Stimulated activated CD8-positive, alpha-beta memory T cell treated with anti-CD3 and anti-CD28 coated beads, Interleukin-7, amount 100 ng/mL, for 1 hour (primary cell): Measurements from ENCODE around the gene GNAT3.

Experiments used
- DNase-seq, 2 donors: peaks; one replicate each; pipeline ENCODE4 v3.0.0-alpha.2; 2020; ENCODE audit warnings: low read depth in 2 of 2

Gene GNAT3

GRCh38 chr7:80511964-80512363 lies at the start of gene GNAT3:
Gene GNAT3 (minus strand): TSS chr7:80512064. CDS start chr7:80511926, 138 bp downstream.
- no peak for DNase-seq

DNA sequence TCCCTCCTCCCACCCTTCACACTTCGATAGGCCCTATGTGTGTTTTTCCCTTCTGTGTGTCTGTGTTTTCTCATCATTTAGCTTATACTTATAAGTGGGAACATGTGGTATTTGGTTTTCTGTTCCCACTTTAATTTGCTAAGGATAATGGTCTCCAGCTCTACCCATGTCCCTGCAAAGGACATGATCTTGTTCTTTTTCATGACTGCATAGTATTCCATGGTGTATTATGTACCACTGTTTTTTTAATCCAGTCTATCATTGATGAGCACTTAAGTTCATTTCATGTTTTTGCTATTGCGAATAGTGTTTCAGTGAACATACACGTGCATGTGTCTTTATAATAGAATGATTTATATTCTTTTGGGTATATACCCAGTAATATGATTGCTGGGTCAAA lies 46.3 kb upstream of the GNAT3 start:
- DNase-seq = no peak

DNA sequence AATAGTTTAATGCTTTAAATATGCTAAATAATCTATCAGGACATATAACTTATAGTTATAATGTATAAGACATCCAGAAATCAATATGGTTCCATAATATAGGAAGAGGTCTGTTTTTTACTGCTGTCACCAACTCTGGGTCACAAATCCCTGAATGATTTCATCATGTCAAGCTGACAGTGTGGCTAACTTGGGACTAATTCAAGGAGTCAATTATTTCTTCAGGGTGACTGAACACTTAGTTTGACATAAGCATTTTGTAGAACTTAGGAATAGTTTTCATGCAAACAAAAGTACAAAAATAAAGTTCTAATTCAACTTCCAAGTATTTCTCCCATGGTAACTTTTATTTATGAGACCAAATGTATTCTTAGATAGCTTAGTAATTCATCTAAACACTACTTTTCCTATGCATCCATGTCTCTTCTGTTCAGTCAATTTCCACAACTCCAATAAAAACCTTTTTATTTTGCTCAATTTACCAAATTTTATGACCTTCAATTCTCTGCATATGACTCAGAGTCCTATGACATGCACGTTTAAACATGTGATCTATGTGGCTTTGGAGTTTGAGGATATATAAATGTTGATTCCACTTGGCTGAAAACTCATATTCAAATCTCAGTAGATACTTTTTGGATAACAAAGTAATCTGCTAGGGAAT lies 40.3 kb upstream of the GNAT3 start:
- no peak for DNase-seq

- DNase-seq = no peak
Observed at GRCh38 chr7:80550005-80550404, 38.1 kb upstream of the GNAT3 start.

DNA sequence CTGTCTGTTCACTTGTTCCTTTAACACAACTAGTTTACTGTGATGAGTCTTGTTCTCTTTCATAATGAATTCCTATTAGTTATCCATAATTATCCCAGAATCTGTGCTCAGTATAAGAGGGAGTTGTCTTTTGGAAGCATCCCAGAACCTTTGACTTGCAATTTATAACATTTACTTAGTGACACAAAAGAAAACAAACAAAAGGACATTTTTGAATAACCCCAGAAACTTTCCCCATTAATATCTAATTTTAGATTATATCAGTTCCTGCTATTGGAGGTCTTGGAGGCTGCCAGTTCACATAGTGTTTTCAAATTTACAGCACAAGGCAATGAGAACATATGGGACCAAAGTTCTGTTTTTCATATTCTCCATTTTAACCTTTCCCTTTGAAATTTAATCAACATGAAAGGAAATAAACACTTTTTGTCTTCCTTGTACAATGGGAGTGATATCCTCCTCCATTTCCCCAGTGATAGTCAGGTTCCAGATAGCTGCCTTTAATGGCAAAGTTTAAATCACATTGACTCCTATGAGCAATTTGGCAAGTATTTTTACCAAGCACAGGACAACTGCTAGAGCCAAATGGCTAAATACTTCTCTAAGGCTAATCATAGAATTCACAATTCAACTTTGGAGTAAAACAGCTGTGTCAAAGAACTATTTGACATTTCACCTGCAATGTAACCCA lies 37.1 kb upstream of the GNAT3 start:
- no peak for DNase-seq

DNA sequence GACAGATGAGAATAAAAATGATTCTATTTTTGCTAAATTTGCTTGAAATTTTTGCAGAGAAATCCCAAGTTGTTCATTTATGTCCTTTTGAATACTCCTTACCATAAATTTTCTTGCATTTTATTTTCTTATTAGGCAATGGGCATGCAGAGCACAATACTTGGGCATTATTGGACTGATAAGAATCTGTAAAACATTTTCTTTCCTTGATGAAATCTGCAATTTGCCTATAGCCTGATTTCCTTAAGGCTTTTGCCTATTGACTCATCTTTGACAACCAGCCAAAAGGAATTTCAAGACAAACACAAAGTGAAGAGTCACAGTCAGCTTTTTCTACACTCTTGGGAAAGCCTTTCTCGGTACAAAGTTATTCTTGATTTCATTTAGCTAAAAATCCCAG lies 30.5 kb upstream of the GNAT3 start:
- DNase-seq = no peak

DNA sequence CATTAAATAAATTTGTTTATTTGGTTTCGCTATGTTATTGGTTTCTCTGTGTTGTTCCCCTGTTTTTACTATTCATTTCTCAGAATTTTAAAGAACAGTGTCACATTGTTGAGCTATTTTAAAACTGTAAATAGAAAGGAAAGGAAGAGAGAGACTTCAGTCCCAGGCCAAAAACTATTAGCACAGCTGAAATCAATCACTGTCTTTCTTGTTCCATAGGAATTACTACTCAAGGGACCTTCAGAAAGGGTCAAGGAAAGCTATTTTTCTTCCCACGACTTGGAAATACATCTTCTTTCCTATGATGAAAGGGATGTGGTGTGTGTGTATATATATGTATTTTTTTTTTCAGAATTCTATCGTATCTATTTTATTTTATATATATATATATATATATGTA lies 29.0 kb upstream of the GNAT3 start:
- no peak for DNase-seq

DNA sequence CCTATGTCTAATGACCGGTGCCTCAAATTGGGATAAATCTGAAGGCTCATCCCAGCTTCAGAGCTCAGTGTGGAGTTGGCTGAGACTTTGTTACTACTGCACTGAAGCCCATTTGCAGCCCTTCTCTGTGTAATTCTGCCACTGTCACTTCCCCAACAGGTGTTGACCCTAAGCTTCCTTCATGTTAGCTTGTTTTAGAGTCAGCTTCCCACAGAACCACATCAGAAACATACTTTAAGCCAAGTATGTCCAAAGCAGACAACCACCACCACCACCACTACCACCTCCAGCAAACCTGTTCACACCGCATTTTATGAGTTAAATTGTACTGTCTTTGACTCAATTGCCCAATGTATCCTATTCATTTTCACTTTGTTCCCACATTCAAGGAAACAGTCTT lies 25.2 kb upstream of the GNAT3 start:
- DNase-seq = no peak

- no peak for DNase-seq
Observed at GRCh38 chr7:80536426-80536825, 24.6 kb upstream of the GNAT3 start.

- DNase-seq = no peak
Observed at GRCh38 chr7:80533287-80533686, 21.4 kb upstream of the GNAT3 start.

GRCh38 chr7:80532153-80532552 lies 20.3 kb upstream of the GNAT3 start:
- DNase-seq = no peak

- no peak for DNase-seq
Observed at GRCh38 chr7:80530136-80530535, 18.3 kb upstream of the GNAT3 start.

DNA sequence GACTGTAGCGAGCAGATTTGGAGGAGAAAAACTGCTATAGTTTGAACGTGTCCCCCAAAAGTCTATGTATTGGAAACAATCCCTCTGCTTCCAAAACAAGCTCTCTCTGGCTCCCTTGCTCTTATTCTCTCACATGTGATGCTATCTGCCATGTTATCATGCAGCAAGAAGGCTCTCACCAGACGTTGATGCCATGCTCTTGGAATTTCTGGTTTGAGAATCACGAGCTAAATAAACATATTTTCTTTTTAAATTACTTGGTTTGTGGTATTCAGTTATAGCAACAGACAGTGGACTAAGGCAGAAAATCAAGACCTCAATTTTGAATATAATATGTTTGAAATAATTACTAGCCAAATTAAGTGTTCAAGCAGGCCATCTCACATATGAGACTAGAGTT lies 17.5 kb upstream of the GNAT3 start:
- no peak for DNase-seq

DNA sequence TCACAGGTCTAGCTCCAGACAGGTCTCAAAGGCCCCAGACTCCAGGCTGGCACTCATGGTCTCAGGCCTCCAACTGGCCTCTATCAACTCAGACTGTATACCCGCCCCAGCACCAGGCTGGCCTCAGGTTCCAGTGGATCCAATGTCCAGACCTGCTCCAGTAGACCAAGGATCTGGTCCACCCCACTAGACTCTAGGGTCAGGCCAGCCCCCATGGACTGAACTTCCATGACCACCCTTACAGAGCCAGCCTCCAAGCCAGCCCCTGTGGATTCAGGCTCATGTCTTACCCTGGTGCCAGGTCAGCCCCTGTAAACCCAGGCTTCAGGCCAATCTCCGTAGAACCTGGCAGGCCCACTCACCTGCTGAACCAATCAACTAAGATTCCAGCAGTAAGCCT lies 16.8 kb upstream of the GNAT3 start:
- DNase-seq = no peak

DNA sequence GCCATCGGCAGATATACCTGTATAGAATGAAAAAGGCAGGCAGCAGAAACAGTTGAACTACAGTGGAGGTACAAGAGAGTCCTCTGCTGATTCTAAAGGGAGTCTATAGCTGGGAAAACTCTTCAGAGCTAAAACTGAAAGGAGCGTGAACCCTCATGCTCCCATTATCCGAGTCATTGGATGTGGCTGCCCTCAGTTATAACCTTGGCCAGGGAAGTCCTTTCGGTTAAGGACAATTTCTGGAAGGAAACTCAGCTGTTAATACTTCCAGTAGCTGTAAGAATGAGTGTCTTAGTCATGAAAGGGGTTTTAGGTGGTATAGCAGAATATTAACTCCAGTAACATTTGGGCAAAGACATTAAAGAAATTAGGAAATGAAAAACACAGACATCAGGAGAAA lies 14.6 kb upstream of the GNAT3 start:
- DNase-seq = no peak

- DNase-seq = no peak
Observed at GRCh38 chr7:80524693-80525092, 12.8 kb upstream of the GNAT3 start.

GRCh38 chr7:80521809-80522208 lies 9.9 kb upstream of the GNAT3 start:
- no peak for DNase-seq

DNA sequence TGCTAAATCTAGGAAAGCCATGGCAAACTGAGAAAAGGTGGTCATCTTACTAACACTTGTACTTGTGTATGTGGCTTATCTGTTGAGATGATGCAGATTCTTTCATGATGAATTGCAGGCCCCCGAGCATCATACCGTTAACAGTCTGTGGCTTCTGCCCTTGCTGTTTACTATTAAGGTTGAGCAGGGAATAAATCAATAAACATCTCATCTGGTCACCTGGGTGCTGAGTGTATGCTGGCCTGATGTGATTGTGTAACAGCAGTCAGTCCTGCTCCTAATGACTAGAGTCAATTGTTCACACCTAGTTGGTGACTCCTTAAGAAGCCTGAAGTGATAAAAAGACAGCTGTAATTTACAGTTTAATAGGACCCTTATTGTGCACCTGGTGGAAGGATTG lies 8.3 kb upstream of the GNAT3 start:
- no peak for DNase-seq

- DNase-seq = no peak
Observed at GRCh38 chr7:80517282-80517747, 5.5 kb upstream of the GNAT3 start.

DNA sequence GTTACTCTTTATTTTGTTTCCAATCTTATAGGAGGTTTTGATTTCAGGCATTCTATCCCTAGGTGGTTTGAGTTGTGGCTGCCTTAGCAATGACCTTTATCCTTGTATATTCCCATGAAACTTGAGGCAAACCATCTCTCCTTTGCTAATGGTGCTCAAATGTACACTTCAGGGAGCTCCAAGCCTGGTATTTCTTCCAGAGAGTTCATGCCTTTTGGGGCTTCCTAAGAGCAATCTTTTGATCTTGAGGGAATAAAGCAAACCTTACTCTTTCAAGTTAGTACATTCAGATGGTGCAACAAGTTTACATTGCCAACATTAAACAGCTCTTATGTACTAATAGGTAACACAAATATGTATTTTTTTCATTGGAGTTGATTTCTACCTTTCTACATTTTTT lies 3.4 kb upstream of the GNAT3 start:
- DNase-seq = no peak

DNA sequence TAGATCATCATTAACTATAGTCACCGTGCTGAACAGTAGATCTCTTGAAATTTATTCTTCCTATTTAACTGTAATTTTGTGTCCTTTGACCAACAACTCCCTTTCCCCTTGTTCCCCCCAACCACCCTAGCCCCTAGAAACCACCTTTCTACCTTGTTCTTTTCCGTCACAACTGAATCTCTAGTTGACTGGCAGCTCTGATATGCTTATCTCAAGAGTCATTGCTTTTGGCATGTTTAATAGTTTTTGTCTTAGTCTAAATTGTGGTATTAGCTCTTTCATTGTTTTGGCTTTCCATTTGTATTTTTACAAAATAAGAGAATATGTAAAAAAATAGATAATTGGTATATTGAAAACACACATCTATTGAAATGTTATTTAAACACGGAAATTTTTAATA lies 1.8 kb downstream of the GNAT3 start:
- no peak for DNase-seq

DNA sequence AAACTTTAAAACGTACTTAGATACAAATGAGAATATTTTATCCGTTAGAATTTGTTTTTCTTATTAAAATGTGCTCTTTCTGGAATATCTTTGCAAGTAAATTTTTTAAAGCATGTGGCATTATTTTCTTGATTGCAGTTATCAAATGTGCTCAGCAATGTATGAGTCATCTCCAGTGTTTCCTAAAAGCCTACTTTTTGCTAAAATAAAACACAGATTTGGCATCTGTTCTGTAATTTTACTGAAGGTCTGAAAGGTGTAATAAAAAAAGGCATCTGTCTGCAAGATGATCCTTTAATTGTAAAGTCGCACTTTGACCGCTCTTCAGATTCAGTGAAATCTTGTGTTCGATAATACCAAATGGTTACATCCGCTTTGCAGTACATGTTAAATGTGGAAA lies 3.4 kb downstream of the GNAT3 start:
- no peak for DNase-seq

DNA sequence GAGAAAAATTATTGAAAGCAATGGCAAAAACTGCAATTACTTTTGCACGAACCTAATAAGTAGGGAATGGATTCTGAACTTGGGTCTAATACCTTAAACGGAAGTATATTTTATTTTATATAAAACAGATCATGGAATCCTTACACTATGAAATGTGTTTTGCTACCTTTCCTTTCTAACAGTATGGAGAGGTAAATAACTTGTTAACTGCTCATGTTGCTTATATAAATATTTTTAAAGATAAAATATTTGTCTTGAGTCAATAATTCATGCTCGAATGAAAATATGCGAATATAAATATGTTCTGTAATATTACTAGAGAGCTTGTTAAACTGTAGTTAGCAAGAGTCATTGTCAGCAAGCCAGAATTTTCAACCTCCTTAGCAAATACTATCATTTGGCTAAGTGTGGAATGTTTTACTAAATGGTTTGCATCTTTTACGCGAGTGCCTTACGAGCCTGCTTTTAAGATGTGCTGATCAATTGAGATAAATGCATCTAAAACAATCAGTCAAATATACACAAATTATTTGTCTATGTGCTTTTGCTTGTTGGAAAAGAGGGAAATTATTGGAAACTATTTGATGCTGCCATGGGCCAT lies 5.9 kb downstream of the GNAT3 start:
- DNase-seq = no peak
